OCI-LY1 (cell line): ENCODE results near the gene BLVRA.

Experiments
- CTCF ChIP-seq: fragments of 200-600 bp; sonication (generic), shearing (Covaris generic); IDR thresholded peaks from 2 replicates; pipeline ENCODE4 v1.5.1; 2017; ENCODE audit warnings: mild to moderate bottlenecking, antibody characterized with exemption, low read length, moderate library complexity, mixed read lengths
- EZH2 ChIP-seq: fragments of 200-600 bp; sonication (generic), shearing (Covaris generic); IDR thresholded peaks from 2 replicates; pipeline ENCODE4 v1.8.0; 2017; ENCODE audit warnings: borderline replicate concordance, mixed run types, mild to moderate bottlenecking, antibody characterized with exemption, low read length, moderate library complexity, mixed read lengths

- TF ChIP-seq CTCF, result no peak
- no peak for TF ChIP-seq EZH2
These were observed 12.6 kb downstream of the BLVRA start for GRCh38 chr7:43771128-43771527.
